ENCODE data around the gene DOCK4.

DOCK4 gene

GRCh38 chr7:111796671-111797070 lies 409.5 kb downstream of the DOCK4 start:
- DNase-seq, result no peak

GRCh38 chr7:111789870-111790269 lies 416.3 kb downstream of the DOCK4 start:
- DNase-seq, result no peak

- no peak for DNase-seq
Measured at GRCh38 chr7:111789048-111789320, 417.2 kb downstream of the DOCK4 start.

- DNase-seq, result no peak
Measured at GRCh38 chr7:111788286-111789047, 417.7 kb downstream of the DOCK4 start.

GRCh38 chr7:111787741-111788140 lies 418.5 kb downstream of the DOCK4 start:
- DNase-seq, result no peak

- DNase-seq, result no peak
Measured at GRCh38 chr7:111787099-111787498, 419.1 kb downstream of the DOCK4 start.

- DNase-seq, result no peak
Measured at GRCh38 chr7:111785076-111785475, 421.1 kb downstream of the DOCK4 start.

GRCh38 chr7:111784296-111784695 lies 421.9 kb downstream of the DOCK4 start:
- no peak for DNase-seq

- no peak for DNase-seq
Measured at GRCh38 chr7:111783854-111784253, 422.3 kb downstream of the DOCK4 start.

GRCh38 chr7:111780527-111780926 lies 425.7 kb downstream of the DOCK4 start:
- no peak for DNase-seq

GRCh38 chr7:111775206-111775605 lies 431.0 kb downstream of the DOCK4 start:
- DNase-seq, result no peak

- DNase-seq, result no peak
Measured at GRCh38 chr7:111772716-111773115, 433.5 kb downstream of the DOCK4 start.

- DNase-seq, result no peak
Measured at GRCh38 chr7:111771638-111772037, 434.6 kb downstream of the DOCK4 start.

GRCh38 chr7:111770116-111770515 lies 436.1 kb downstream of the DOCK4 start:
- no peak for DNase-seq

- DNase-seq, result no peak
Measured at GRCh38 chr7:111765751-111766643, 440.2 kb downstream of the DOCK4 start.

- DNase-seq, result peak; percentile 28
Measured at GRCh38 chr7:111763221-111763801, 442.9 kb downstream of the DOCK4 start.

GRCh38 chr7:111762799-111763198 lies 443.4 kb downstream of the DOCK4 start:
- DNase-seq, result no peak

GRCh38 chr7:111762211-111762610 lies 444.0 kb downstream of the DOCK4 start:
- no peak for DNase-seq

GRCh38 chr7:111760043-111760442 lies 446.2 kb downstream of the DOCK4 start:
- DNase-seq, result no peak

GRCh38 chr7:111758332-111758731 lies 447.9 kb downstream of the DOCK4 start:
- peak; percentile 41 for DNase-seq

- no peak for DNase-seq
Measured at GRCh38 chr7:111756687-111757178, 449.5 kb downstream of the DOCK4 start.

- no peak for DNase-seq
Measured at GRCh38 chr7:111755383-111755782, 450.8 kb downstream of the DOCK4 start.

- no peak for DNase-seq
Measured at GRCh38 chr7:111753968-111754367, 452.2 kb downstream of the DOCK4 start.

Measured in NCI-H345 (cell line).